ENCODE measurements around the gene CBLIF. TPM values are rescaled to one million over a fixed set of nuclear protein-coding genes. Genes with fewer than 3 reads are reported as not detected.

Gene CBLIF
- total RNA-seq, 1 experiment from 2014 or later = not detected

GRCh38 chr11:59883597-59883996 is 38.3 kb upstream of the CBLIF start:
- ChIA-PET CTCF (interaction anchor here (0.6 kb wide), 1 partner anchor 11 kb away, joined by 3 read pairs; no protein-coding TSS in a partner anchor), POLR2A (ENCODE audit: unreplicated experiment) (no interaction called here)
- no peak overlapping the region for H2AFZ ChIP-seq (ENCODE audit: low read length)

DNA sequence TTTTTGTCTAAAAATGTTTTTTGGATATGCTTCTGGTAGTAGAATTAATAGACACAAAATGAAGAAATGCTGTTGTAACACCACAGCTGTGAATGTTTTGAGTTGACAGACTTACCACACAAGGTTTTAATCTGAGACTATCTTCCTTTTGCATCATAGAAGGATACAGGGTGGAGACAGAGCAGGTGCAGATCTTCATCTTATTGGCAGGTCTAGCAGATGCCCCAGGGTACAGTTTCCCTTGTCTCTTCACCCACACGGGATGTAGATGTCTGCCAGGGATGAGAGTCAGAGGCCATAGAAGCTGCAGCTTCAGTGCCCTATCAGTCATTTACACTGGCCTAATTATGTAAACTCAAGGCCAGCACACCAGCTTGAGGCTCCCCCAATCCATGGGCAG is 34.3 kb upstream of the CBLIF start:
- CTCF ChIA-PET = no interaction called here
- no peaks in the 10 kb centered on the region for H3K36me3 ChIP-seq (ENCODE audit: low read depth, low read length)
- no peak overlapping the region for H3K4me2 ChIP-seq (ENCODE audit: low read length)
- ATAC-seq (no peak), DNase-seq (no peak)
- POLR2A ChIA-PET (ENCODE audit: unreplicated experiment) = no interaction called here
- H3K79me2 ChIP-seq (ENCODE audit: low read length) = no peaks in the 10 kb centered on the region
- no peak overlapping the region for H3K27ac ChIP-seq (ENCODE audit: low read length)
- BruUV-seq (replicated peaks) = no TSS peak
- H3K4me1 ChIP-seq (ENCODE audit: insufficient read depth, low read length) = no peaks in the 10 kb centered on the region
- no peaks in the 10 kb centered on the region for H3K9me2 ChIP-seq (replicated peaks; ENCODE audit: low read length)
- no peaks in the 10 kb centered on the region for H3K27me3 ChIP-seq (ENCODE audit: low read length)
- H2AFZ ChIP-seq (ENCODE audit: low read length) = no peak overlapping the region
- no peaks in the 10 kb centered on the region for H3F3A ChIP-seq (ENCODE audit: low read length, unreplicated experiment)
- no peak overlapping the region for H3K4me3 ChIP-seq (ENCODE audit: low read length)
- no peaks in the 10 kb centered on the region for H3K9me3 ChIP-seq (ENCODE audit: low read length)
- no peak overlapping the region for H3K9ac ChIP-seq (ENCODE audit: low read length)
- no peaks in the 10 kb centered on the region for H4K20me1 ChIP-seq (ENCODE audit: low read length)
- intact Hi-C loops (cut with micrococcal nuclease) = no loop called here
- TF ChIP-seq, protein P1, sequence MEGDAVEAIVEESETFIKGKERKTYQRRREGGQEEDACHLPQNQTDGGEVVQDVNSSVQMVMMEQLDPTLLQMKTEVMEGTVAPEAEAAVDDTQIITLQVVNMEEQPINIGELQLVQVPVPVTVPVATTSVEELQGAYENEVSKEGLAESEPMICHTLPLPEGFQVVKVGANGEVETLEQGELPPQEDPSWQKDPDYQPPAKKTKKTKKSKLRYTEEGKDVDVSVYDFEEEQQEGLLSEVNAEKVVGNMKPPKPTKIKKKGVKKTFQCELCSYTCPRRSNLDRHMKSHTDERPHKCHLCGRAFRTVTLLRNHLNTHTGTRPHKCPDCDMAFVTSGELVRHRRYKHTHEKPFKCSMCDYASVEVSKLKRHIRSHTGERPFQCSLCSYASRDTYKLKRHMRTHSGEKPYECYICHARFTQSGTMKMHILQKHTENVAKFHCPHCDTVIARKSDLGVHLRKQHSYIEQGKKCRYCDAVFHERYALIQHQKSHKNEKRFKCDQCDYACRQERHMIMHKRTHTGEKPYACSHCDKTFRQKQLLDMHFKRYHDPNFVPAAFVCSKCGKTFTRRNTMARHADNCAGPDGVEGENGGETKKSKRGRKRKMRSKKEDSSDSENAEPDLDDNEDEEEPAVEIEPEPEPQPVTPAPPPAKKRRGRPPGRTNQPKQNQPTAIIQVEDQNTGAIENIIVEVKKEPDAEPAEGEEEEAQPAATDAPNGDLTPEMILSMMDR (conservative IDR thresholded peaks at IDR 0.05; ENCODE audit: low read depth, low read length) = no peak
- TF ChIP-seq EZH2 (IDR thresholded peaks at IDR 0.05; ENCODE audit: low read length, unreplicated experiment) (no peak), EZH2phosphoT487 (IDR thresholded peaks at IDR 0.05; ENCODE audit: borderline replicate concordance, low read length) (no peak)

More at GRCh38 chr11:59883597-59883996, 38.3 kb upstream of the CBLIF start:
- DNase-seq (no peak), ATAC-seq (no peak)
- BruUV-seq (replicated peaks) = no TSS peak
- TF ChIP-seq EZH2phosphoT487 (IDR thresholded peaks at IDR 0.05; ENCODE audit: borderline replicate concordance, low read length) (no peak), EZH2 (IDR thresholded peaks at IDR 0.05; ENCODE audit: low read length, unreplicated experiment) (no peak)
- TF ChIP-seq, protein P1 (conservative IDR thresholded peaks at IDR 0.05; ENCODE audit: low read depth, low read length) = no peak
- H3K9me2 ChIP-seq (replicated peaks; ENCODE audit: low read length) = no peaks in the 10 kb centered on the region
- H3K9ac ChIP-seq (ENCODE audit: low read length) = no peak overlapping the region
- no peaks in the 10 kb centered on the region for H3K36me3 ChIP-seq (ENCODE audit: low read depth, low read length)
- no peaks in the 10 kb centered on the region for H3K27me3 ChIP-seq (ENCODE audit: low read length)
- H3F3A ChIP-seq (ENCODE audit: low read length, unreplicated experiment) = no peaks in the 10 kb centered on the region
- no peaks in the 10 kb centered on the region for H3K4me1 ChIP-seq (ENCODE audit: insufficient read depth, low read length)
- intact Hi-C loops (cut with micrococcal nuclease) = no loop called here
- no peaks in the 10 kb centered on the region for H3K9me3 ChIP-seq (ENCODE audit: low read length)
- H4K20me1 ChIP-seq (ENCODE audit: low read length) = no peaks in the 10 kb centered on the region
- no peak overlapping the region for H3K4me2 ChIP-seq (ENCODE audit: low read length)
- H3K4me3 ChIP-seq (ENCODE audit: low read length) = no peak overlapping the region
- no peak overlapping the region for H3K27ac ChIP-seq (ENCODE audit: low read length)
- H3K79me2 ChIP-seq (ENCODE audit: low read length) = no peaks in the 10 kb centered on the region

DNA sequence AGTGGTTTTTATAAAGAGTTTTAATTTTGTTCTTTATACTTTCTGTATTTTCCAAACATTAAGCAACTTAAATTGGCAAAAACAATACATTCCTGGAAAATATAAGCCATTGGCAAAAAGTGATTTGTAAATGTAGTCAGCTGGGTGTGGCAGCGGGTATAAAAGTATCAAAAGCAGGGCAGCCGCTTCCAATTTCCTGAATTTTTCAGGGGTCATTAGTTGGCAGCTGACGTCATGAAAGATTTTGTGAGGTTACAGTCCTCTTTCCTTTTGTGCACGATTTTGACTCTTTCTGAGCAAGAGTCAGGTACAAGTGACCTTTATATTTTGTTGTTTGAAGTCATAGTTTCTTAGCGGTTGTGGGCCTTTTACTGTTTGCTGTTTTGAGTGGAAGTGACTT is 33.3 kb upstream of the CBLIF start, which contains the start of gene OOSP3:
Gene OOSP3, plus strand, starts transcription at position 208 of the 400 bp plus-strand sequence. Its CDS starts 27 bp downstream, at position 235.
- no peaks in the 10 kb centered on the region for H3K79me2 ChIP-seq (ENCODE audit: low read length)
- intact Hi-C loops (cut with micrococcal nuclease) = no loop called here
- H3K9me3 ChIP-seq (ENCODE audit: low read length) = no peaks in the 10 kb centered on the region
- ATAC-seq = no peak
- CTCF ChIA-PET = no interaction called here
- no peak within 1 kb of the TSS for H3K4me2 ChIP-seq (ENCODE audit: low read length)
- no peaks in the 10 kb centered on the region for H3K27me3 ChIP-seq (ENCODE audit: low read length)
- BruUV-seq (replicated peaks) = no TSS peak
- H3F3A ChIP-seq (ENCODE audit: low read length, unreplicated experiment) = no peaks in the 10 kb centered on the region
- H3K27ac ChIP-seq (ENCODE audit: low read length) = no peak within 1 kb of the TSS
- no peaks in the 10 kb centered on the region for H3K4me1 ChIP-seq (ENCODE audit: insufficient read depth, low read length)
- POLR2A ChIA-PET (ENCODE audit: unreplicated experiment) = no interaction called here
- no peaks in the 10 kb centered on the region for H4K20me1 ChIP-seq (ENCODE audit: low read length)
- no peak for DNase-seq
- H2AFZ ChIP-seq (ENCODE audit: low read length) = no peak within 1 kb of the TSS
- no peak within 1 kb of the TSS for H3K9ac ChIP-seq (ENCODE audit: low read length)
- no peaks in the 10 kb centered on the region for H3K36me3 ChIP-seq (ENCODE audit: low read depth, low read length)
- H3K4me3 ChIP-seq (ENCODE audit: low read length) = no peak within 1 kb of the TSS
- H3K9me2 ChIP-seq (replicated peaks; ENCODE audit: low read length) = no peaks in the 10 kb centered on the region
- TF ChIP-seq EZH2phosphoT487 (IDR thresholded peaks at IDR 0.05; ENCODE audit: borderline replicate concordance, low read length) (no peak), EZH2 (IDR thresholded peaks at IDR 0.05; ENCODE audit: low read length, unreplicated experiment) (no peak)
- TF ChIP-seq, protein P1 (conservative IDR thresholded peaks at IDR 0.05; ENCODE audit: low read depth, low read length) = no peak
